Fibroblast of upper back skin (primary cell): Measurements from ENCODE around the gene NRDE2.

Experiments
- DNase-seq: peaks from one replicate; pipeline ENCODE4 v3.0.0-alpha.2; 2013

The NRDE2 gene

DNA sequence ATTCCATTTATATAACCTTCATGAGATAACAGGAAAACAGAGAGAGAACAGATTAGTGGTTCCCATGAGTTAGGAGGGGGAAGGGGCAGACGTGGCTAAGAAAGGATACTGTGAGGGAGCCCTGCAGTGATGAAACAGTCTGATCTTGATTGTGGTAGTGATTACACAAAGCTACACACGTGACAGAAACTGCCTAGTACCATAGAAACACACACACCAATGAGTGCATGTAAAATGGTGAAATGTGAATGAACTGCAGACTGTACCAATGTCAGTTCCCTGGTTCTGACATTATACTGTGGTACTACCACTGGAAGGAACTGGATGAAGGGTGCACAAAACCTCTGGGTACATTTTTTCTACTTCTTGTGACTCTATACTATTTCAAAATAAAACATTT lies 36.9 kb downstream of the NRDE2 start:
- DNase-seq, result no peak

DNA sequence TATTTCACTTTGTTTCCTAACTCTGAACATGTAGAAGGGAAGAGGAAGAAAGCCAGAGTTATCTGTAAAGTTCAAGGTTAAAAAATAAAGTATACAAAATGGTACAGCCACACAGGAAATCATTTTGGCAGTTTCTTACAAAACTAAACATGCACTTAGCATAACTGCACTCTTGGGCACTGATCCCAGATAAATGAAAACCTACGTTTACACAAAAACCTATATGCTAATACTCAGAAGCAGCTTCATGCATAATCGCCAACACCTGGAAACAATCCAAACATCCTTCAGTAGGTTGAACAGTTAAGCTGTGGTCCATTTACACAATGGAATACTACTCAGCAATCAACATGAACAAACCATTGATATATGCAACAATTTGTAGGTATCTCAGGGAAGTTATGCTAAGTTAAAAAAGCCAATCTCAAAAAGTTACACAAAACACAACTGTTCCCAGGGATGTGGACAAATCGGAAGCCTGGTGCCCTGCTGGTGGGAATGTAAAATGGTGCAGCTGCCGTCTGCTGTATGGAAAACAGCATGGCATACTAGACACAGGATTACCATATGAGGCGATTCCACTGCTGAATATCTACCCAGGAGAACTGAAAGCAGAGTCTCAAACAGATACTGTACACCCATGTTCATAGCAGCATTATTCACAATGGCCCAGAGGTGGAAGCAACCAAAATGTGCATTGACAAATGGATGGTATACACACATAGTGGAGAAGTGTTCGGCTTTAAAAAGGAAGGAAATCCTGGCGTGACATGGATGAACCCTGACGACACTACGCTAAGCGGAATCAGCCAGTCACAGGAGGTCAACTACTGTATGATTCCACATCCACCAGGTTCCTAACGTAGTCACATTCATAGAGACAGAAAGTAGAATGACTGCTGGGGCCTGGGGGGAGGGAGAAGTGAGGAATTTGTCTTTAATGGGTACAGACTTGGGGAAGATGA lies 37.7 kb downstream of the NRDE2 start:
- no peak for DNase-seq

DNA sequence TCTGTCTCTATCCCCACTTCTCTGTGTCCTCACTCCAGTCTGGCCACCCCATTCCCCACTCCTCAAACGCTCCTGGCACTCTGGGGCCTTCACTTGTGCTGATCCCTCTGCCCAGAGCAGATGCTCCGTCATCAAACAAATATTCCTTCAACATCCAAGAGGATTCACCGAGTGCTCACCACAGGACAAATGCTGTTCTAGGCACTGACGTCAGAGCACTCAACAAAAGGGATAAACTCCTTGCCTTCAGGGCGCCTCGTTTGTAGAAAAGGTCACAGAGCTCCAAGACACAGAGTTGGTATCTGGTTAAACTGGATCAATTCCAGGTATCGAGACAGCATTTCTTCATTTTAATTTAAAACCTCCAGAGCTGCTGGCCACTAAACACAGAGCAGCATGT lies 40.0 kb downstream of the NRDE2 start:
- no peak for DNase-seq

DNA sequence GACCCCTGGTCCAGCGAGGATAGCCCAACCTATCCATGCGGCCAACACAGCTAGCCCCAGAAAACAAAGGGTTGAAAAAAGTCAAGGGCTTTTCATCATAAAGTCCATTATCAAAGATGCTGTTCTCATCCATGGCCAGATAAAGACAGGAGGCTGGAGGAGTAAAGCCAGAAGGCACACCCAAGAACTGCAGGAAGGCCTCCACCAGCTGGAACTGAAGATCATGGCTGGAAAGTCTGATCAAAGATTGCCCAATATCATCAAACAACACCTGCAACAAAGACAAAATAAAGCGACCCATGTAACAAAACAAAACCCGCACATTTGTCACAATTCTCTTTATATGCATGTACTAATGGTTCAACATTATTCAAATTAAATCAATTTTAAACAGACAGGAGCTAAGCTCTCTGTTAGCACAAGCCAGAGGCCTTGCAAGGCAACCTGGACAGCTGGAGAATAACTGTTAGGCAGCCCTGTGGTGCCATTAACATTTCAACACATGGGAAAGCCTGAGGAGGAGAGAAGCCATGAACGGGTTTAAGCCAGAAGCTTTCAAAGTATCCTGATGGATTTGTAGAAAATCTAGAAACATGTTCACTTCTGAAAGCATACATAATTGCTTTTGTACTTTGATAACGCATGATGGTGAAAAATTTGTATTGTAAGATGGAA lies 41.3 kb downstream of the NRDE2 start:
- no peak for DNase-seq

DNA sequence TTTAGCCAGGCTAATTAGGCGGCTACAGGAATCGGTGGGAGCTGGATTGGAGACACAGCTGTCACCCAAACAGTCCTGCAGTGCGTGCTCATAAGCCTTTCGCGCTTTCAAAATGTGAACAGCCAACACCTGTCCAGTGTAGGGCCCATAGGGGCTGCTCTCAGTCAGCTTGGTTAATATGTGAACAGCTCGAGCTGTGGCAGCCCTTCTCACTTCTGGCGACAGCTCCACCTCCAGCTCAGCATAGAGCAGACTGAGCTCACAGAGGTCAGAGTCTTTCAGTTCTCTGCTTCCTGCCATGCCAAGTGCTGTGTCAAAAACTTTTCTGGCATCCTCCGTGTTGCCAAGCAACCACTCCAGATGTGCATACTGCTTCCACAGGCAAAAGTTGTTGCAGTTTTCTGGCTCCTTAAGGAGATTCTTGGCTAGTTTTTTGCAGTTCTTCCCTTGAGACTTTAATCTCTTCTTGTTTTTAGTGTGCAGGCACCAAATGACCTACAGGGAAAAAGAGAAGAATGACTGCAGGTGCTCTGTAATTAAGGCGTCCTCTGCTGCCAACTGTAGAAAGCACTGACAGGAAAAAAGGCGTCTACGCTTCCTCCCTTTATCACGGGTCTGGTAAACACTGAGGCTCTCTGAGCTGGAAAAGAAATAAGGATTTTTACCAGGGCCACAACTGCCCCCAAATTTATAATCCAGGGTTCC lies 42.9 kb downstream of the NRDE2 start:
- no peak for DNase-seq

DNA sequence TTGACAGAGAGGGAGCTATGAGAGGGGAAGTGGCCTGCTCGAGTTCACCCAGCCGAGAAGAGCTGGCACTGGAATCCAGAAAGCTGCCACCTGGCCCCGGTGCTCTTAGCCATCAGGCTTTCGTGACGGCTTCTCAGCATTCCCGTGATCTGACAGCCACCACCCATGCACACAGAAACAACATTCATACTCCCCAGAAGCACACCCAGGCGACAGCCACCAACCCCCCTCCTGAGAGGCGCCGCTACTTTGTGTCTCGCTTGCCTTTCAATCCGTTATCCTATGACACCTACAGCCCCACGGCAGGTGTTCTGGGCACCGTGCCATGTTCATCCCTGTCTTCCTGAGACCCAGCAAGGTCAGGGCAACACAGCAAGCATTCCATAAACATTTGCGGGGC lies 44.0 kb downstream of the NRDE2 start:
- DNase-seq, result no peak

DNA sequence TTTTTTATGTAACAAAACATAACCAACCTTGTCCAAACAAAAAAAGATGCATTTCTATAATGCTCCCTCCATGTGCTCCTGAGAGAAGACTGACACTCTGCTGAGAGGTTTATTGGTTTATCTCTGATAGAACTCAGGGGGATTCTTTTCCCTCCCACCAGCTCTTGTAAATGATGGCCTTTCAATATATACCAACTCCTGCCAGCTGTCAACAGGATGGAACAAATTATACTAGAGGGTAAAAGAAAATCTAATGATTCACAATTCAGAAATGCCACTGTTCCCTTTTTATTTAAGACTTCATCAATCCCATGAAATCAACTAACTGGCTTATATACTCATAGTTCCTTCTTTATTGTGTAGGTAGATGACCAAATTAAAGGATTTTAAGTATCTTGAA lies 50.0 kb downstream of the NRDE2 start:
- peak; percentile 45 for DNase-seq

DNA sequence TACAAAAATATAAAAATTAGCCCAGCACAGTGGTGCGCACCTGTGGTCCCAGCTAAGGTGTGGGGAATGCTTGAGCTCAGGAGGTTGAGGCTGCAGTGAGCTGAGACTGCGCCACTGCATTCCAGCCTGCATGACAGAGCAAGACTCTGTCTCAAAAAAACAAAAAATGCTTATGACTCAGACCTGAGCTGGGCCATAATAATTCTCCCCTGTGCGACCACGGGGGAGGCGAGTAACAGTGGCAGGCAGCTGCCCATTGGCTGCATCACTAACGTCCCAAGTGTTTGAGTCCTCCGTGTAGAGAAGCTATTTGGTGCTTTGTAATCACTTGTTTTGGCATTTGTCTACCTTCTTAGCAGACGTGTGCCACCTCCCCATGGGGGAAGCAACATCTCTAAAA lies 50.5 kb downstream of the NRDE2 start:
- DNase-seq, result peak; percentile 80

DNA sequence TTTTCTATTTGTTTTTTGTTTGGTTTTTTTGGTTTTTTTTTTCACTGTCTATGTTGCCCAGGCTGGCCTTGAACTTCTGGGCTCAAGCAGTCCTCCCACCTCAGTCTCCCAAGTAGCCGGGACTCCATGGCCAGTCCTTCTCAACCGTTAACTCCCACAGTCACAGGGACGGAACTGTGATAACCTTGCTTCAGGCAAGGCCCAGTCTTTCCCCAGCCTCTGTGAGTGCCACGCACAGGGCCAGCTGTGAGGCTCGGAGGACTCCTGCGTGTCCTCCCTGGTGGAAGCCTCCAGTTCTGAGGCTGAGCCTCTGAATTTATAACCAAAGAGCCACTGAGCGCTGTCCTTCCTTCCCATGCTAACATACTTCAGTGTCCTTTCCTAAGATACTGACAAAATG lies 51.6 kb downstream of the NRDE2 start:
- DNase-seq, result no peak

DNA sequence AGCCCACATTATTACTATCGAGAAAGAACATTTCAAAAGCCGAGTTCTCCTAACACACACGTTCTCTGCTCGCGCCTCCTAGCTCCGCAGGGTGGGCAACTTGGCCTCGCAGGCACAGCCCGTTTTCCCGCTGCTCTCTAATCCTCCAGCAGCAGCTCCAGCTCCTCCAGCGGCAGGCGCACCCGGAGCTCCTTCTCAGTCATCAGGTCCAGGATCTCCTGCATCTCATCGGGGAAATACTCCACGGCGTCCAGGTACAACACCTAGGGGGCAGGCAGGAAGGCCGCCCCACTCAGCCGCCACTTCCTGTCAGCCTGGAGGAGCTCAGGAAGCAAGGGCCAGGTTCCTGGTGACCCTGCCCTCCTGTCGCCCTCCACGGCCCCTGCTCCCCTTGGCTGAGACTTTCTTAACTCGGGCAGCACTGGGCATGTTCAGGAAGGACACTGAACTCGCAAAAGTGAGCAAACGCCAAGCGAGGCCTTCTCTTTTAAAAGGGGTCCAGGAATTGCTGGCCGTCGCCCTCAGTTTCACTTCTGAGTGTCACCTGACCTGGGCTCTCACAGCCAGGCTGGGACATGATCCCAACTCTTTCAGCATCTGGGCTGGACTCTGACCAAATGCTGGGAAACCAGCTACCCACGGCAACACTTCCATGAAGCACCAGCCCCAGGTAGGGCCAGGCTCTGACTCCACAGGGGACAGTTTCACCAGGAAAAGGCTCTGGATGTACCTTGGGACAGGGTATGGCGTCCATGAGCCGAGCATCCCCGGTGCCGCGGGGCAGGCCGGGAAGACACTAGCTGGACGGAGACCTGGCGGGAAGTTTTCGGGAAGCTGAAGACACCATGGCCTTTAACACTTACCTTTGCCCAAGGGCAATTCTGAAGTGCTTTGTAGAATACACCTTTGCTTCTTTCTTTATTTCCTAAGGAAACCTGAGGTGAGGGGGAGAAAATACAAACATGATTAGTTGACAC lies 53.3 kb downstream of the NRDE2 start:
- DNase-seq, result no peak

DNA sequence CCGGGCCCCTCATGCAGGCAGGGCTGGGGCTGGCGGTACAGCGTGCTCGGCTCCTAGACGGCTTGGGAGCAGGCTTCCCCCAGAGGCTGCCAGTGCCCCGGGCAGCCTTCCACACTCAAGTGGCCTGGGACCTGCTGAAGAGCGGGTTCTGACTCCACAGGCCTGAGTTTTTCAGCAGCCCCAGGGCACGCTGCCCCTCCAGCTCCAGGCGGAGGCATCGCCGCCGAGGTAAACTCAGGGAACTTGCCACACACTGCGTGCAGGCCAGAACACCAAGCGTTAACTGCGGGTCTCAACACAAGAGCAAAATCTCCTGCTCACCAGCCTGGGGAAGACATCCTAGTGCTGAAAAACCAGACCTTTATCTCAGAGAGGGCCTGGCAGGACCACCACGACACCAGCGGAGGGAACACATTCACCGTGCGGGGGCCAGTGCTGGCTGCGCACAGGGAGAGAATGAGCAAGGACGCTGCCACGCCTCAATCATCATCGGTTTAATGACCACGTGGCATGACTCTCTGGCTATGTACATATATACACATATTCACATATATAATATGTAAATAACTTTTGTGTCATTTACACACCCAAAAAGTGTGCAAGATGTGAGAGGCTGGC lies 54.1 kb downstream of the NRDE2 start:
- DNase-seq, result no peak

DNA sequence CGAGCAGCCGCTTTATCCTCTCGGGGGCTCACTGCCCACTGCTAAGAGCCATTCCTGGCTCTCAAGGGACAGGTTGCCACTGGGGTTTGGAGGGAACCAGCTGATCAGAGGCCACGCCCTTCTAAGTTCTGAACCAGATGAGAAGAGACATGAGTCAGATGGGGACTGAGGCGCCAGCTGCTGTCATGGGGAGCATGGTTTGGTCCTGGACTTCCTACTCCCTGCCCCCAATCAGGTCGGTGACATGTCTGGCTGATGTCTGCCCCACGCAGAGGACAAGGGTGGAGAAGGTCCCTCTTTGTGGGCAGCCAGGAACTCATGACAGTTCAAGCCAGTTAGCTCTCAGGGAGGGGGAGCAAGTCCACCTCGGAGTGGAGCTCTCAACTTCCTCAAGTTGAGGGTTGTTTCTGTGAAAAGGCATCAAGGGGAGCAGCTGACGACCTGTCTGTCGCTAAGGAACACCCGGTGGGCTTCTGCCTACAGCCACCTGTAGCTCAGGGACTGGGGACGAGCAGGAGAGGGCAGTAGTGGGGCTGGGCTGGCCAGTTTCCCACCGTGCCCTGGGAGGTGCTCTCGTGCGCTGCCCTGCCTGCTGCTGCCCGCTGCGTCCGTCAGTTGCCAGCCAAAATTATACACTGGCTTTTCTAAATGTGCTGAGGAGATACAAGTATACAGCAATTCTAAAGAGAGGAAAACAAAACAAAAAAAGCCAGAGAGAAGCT lies 54.9 kb downstream of the NRDE2 start:
- no peak for DNase-seq

DNA sequence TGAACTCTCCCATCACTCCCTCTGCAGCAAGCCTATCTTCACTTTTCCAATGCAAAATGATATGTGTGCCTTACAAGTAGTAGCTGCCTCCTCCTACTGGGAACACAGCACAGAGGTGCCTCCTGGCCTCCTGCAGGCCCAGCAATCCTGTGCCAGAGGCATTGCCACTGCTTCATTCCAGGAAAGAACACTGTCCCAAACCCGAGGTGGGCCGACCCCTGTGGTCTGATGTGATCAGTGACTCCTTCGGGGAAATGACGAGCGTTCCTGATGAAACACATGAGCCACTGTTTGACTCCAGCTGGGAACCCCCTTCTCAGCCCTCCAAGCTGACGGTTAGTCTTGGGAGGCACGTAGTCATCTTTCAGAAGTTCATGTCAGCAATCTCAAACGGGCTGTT lies 55.9 kb downstream of the NRDE2 start:
- peak; percentile 39 for DNase-seq

DNA sequence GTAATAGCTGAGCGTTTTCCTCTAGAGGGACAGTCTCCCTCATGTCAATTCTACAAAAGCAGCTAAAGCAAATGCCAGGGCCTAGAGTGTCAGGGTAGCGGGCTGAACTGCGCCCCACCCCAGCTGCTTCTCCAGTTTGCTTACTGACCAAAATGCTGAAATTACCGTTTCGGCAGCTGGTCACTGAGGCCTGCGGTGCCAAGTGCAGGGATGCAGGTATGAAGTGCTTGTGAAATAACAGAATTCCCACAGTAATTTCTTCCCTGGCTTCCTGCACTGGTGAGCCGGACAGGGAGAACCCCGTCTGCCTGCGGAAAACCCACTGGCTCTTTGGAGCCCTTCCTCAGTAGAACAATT lies 56.3 kb downstream of the NRDE2 start:
- DNase-seq, result no peak

DNA sequence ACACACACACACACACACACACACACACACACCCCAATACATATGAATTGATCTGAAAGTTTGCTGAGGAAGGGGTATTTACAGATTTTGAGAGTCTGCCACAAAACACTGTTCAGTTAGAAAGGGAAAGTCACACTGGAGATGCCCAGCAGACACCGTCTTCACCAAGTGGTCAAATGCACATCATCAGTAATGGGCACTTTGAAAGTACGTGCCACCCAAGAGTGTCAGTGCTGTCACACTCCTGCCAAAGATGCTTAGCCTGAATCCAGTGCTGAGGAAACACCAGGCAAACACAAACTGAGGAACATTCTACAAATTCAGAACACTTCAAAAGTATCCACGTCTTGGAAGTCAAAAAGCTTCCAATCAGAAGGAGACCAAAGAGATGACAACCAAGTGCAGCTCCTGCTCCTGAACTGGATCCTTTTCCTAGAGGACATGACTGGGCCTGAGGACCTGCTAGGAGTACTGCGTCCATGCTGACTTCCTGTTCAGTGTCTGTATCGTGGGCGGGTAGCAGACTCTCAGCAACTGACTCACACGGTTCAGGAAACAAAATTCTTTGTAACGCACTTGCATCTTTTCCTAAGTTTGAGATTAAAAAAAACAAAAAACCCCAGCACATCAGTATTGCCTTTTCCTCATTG lies 56.8 kb downstream of the NRDE2 start:
- peak; percentile 47 for DNase-seq

DNA sequence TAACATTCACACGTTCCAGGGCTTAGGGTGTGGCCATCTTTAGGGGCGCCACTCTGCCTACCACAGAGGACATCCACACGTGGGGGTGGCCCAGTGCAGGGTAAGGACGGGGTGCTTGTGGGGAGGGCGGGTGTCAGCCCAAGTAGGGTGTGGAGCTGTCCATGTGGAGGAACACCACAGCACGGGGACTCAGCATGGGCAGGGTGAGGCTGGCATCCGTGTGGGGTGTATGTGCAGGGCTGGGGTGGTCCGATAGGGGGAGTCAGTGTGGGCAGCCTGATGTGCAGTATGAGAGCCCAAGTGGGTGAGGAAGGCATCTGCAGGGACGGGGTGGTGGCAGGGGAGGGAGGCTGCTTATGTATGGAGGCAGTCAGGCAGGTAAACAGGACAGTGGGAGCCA lies 57.7 kb downstream of the NRDE2 start:
- DNase-seq, result no peak

DNA sequence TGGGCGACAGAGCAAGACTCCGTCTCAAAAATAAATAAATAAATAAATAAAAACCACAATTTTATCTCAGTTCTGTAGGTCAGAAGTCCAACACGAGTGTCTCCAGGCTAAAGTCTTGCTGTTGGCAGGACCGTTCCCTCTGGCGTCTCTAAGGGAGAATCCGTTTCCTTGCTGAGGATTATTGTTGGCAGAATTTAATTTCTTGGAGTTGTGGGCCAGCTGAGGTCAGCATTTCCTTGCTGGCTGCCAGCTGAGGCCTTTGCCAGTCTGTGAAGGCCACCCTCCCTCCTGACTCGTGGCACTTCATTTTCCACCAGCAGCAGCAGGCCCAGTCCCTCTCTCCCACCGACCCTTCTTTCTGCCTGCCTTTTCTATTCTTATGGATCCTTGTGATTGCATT lies 58.2 kb downstream of the NRDE2 start:
- no peak for DNase-seq

DNA sequence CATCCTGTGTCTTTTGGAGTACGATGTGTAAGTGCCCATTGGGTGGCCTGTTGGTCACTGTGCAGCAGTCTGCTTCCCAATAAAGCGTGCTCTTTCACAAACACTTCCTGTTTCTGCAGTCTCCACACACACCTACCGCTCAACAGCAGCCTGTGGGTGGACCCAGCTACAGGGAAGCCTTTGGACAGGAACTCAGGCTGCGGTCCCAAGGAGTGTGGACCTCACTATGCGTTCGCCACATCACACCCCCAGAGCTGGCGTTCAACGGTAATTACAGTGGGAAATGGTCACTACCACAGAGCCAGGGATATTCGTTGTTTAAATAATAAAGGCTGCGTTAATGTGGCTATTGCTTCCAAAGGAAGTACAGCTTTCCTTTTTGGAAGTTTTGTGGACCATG lies 59.2 kb downstream of the NRDE2 start:
- no peak for DNase-seq

DNA sequence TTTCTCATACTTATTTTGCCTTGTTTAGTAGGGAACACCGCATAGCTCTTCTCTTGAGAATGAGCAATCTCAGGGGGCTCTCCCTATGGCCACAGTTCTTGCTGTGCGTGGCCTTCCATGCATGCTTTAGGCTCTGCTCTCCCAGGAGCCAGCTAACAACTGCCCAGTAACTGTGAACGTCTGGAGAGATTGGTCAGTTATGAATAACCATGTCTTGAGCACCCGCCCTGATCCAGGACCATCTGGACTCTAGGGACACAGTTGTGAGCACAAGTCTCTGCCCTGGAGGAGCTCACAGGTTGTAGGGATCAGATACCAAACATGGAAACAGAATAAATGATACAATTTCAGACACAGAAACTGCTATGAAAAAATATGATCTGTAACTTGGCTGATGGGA lies 63.3 kb downstream of the NRDE2 start:
- no peak for DNase-seq

DNA sequence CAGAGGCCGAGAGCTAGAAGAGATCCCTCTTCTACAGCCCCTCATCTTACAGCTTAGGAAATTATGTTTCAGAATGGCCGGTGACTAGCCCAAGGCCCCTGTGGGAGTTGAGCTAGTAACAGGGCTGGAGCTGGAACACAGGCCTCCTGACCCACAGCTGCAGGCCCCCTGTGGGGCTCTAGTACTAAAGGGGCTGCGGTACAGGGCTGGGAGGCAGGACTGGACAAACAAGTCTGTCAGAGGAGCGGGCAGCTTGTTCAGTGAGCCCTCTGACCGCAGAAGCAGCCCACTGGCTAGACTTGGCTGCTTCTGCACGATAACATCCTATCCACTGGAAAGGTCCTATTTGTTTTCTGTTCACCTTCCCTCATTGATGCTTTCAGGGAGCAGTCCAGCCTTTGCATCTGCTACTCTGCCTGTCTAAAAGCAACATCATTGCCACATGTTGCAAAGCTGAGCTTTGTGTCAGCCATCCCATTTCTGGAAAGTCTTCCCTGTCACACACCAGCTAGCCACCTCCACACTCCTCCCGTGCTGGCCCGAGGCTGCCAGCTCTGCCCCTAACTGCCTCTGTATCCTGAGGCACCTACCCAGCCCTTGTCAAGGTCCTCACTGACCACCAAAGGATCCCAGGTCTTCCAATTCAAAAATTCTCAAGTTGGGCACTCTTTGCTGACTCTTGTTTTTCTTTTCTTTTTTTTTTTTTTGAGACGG lies 65.1 kb downstream of the NRDE2 start:
- DNase-seq, result no peak
